HepG2 (cell line): ENCODE data around the gene ADAMTS15. TPM values are rescaled to one million over a fixed set of nuclear protein-coding genes. Genes with fewer than 3 reads are reported as not detected.

ENCODE experiments used
- ATAC-seq: fragments of 200-7000 bp; cut with Tn5 transposase; 3 replicates; pipeline ENCODE4 v1.9.1; 2020; ENCODE audit warnings: mild to moderate bottlenecking, moderate library complexity
- BruUV-seq: library from RNA; stranded (reverse); fragments of 400-500 nt; replicated peaks from 2 replicates; lab custom pipeline; 2021; lab: Mats Ljungman, UMichigan
- CTCF ChIA-PET: fragments of 300-600 bp; formaldehyde crosslinking; extraction: SDS; loops from one replicate; lab custom pipeline; 2021; ENCODE audit warnings: low total read pairs, inconsistent platforms, low intra/inter-chr PET ratio; lab: Yijun Ruan, JAX
- POLR2A ChIA-PET: fragments of 350-600 bp; sonication (Branson Sonifier 250); formaldehyde crosslinking; loops from one replicate; lab custom pipeline; 2020; ENCODE audit warnings: antibody characterized with exemption, inconsistent platforms; lab: Yijun Ruan, JAX
- DNase-seq: peaks from one replicate; pipeline ENCODE4 v3.0.0-alpha.2; 2015; ENCODE audit warnings: low spot score
- FAIRE-seq: peaks from 3 replicates; lab custom pipeline; 2011; peaks lifted over from hg19 to GRCh38; lab: Jason Lieb, UNC
- H2AFZ ChIP-seq: one replicate; pipeline ENCODE4 v1.6.1; 2011; ENCODE audit warnings: low read length, inconsistent platforms
- H3K27ac ChIP-seq: fragments of 300-600 bp; 3 replicates; pipeline ENCODE4 v1.8.0; 2011; ENCODE audit warnings: mixed run types, mild to moderate bottlenecking, mixed read lengths, low read length, inconsistent platforms; ENCODE audit not compliant: insufficient read depth; ENCODE audit errors: extremely low read length
- H3K27me3 ChIP-seq, 2 experiments: fragments of 200-600 bp in 1 of 2; 2 replicates in 1 of 2; 3 replicates in 1 of 2; pipeline versions ENCODE4 v1.6.0 to v1.8.0; 2011; ENCODE audit warnings: low read length in 2 of 2, mild to moderate bottlenecking in 2 of 2, moderate library complexity in 2 of 2, inconsistent platforms in 1 of 2; ENCODE audit not compliant: insufficient read depth in 2 of 2, control insufficient read depth in 1 of 2
- H3K36me3 ChIP-seq, 2 experiments: fragments of 200-600 bp in 1 of 2; replicated peaks in 1 of 2; 2 replicates in 1 of 2; 3 replicates in 1 of 2; pipeline versions ENCODE4 v1.5.1 to v1.8.0; 2011; ENCODE audit warnings: low read length in 2 of 2, inconsistent platforms in 1 of 2; ENCODE audit not compliant: insufficient read depth in 2 of 2, control insufficient read depth in 1 of 2
- H3K4me1 ChIP-seq: 2 replicates; pipeline ENCODE4 v1.5.1; 2012; ENCODE audit warnings: low read length, inconsistent platforms; ENCODE audit not compliant: insufficient read depth
- H3K4me2 ChIP-seq: 2 replicates; pipeline ENCODE4 v1.6.0; 2011; ENCODE audit warnings: low read depth, low read length, inconsistent platforms
- H3K4me3 ChIP-seq, 3 experiments: fragments of 200-600 bp in 1 of 3; sonication (generic), shearing (Covaris generic) in 1 of 3; replicated peaks in 1 of 3; 2 replicates each; pipeline ENCODE4 v1.5.1; 2011 to 2016; ENCODE audit warnings: low read length in 3 of 3, inconsistent platforms in 2 of 3, low read depth in 2 of 3, mild to moderate bottlenecking in 2 of 3, control low read depth in 1 of 3, mixed read lengths in 1 of 3; ENCODE audit not compliant: insufficient read depth in 1 of 3
- H3K79me2 ChIP-seq: one replicate; pipeline ENCODE4 v1.6.1; 2011; ENCODE audit warnings: low read length, inconsistent platforms; ENCODE audit not compliant: insufficient read depth
- H3K9ac ChIP-seq: 2 replicates; pipeline ENCODE4 v1.6.0; 2011; ENCODE audit warnings: mild to moderate bottlenecking, low read depth, low read length, inconsistent platforms; ENCODE audit not compliant: insufficient read depth
- H3K9me3 ChIP-seq: 2 replicates; pipeline ENCODE4 v1.5.1; 2012; ENCODE audit warnings: mild to moderate bottlenecking, low read length
- H4K20me1 ChIP-seq: 2 replicates; pipeline ENCODE4 v1.6.0; 2011; ENCODE audit warnings: inconsistent platforms, mild to moderate bottlenecking, low read length, moderate library complexity; ENCODE audit not compliant: insufficient read depth
- ARNTL ChIP-seq: sonication (generic); formaldehyde crosslinking; IDR thresholded peaks from 2 replicates; pipeline ENCODE4 v1.4.0; 2020; ENCODE audit warnings: mild to moderate bottlenecking, missing genetic modification reagents
- CEBPZ ChIP-seq: IDR thresholded peaks from 2 replicates; pipeline ENCODE4 v1.6.1; 2012; ENCODE audit warnings: low read length, improper control_type of control experiment
- HOXA9 ChIP-seq: sonication (generic); formaldehyde crosslinking; IDR thresholded peaks from 2 replicates; pipeline ENCODE4 v1.8.1; 2022; ENCODE audit warnings: missing genetic modification reagents, mild to moderate bottlenecking, moderate library complexity, borderline replicate concordance
- KDM1A ChIP-seq: IDR thresholded peaks from 2 replicates; pipeline ENCODE4 v1.6.1; 2016; ENCODE audit warnings: missing compliant biosample characterization
- MIXL1 ChIP-seq: IDR thresholded peaks from 2 replicates; pipeline ENCODE4 v1.6.1; 2016
- MTA3 ChIP-seq: sonication (generic); formaldehyde crosslinking; IDR thresholded peaks from 2 replicates; pipeline ENCODE4 v1.4.0; 2020; ENCODE audit warnings: missing genetic modification reagents
- NCOA5 ChIP-seq: sonication (generic); formaldehyde crosslinking; IDR thresholded peaks from 2 replicates; pipeline ENCODE4 v1.4.0; 2020; ENCODE audit warnings: missing genetic modification reagents
- TARDBP ChIP-seq: sonication (generic); formaldehyde crosslinking; IDR thresholded peaks from 2 replicates; pipeline ENCODE4 v1.8.0; 2022; ENCODE audit warnings: mild to moderate bottlenecking, missing genetic modification reagents
- XBP1 ChIP-seq: sonication (generic); formaldehyde crosslinking; IDR thresholded peaks from 2 replicates; pipeline ENCODE4 v1.5.0; 2020; ENCODE audit warnings: missing genetic modification reagents
- ZFP37 ChIP-seq: sonication (generic); formaldehyde crosslinking; IDR thresholded peaks from 2 replicates; pipeline ENCODE4 v1.4.0; 2020; ENCODE audit warnings: missing genetic modification reagents, borderline replicate concordance
- ZMYM2 ChIP-seq: sonication (generic); formaldehyde crosslinking; IDR thresholded peaks from 2 replicates; pipeline ENCODE4 v1.8.0; 2022; ENCODE audit warnings: mild to moderate bottlenecking, missing genetic modification reagents
- ZNF263 ChIP-seq: sonication (generic); formaldehyde crosslinking; IDR thresholded peaks from 2 replicates; pipeline ENCODE4 v1.4.0; 2020; ENCODE audit warnings: missing genetic modification reagents
- ZNF639 ChIP-seq: conservative IDR thresholded peaks from 2 replicates; pipeline ENCODE4 v1.6.1; 2018; ENCODE audit warnings: missing genetic modification reagents
- ZNF703 ChIP-seq: sonication (generic); formaldehyde crosslinking; IDR thresholded peaks from 2 replicates; pipeline ENCODE4 v1.5.1; 2020; ENCODE audit warnings: missing genetic modification reagents, mild to moderate bottlenecking, moderate library complexity, borderline replicate concordance
- ZNF746 ChIP-seq: sonication (generic); formaldehyde crosslinking; IDR thresholded peaks from 2 replicates; pipeline ENCODE4 v1.8.0; 2022; ENCODE audit warnings: mild to moderate bottlenecking, missing genetic modification reagents
- WGBS: methylation state at CpG from one replicate; pipeline ENCODE4 v1.1.6; 2017; ENCODE audit warnings: low lambda C conversion rate; 5-methylcytosine and 5-hydroxymethylcytosine counted together
- in situ Hi-C: cut with HindIII; loops from 2 replicates; pipeline ENCODE4 v1.10.0; 2017; ENCODE audit warnings: low pct_unique_long_range_greater_than_20kb; ENCODE audit not compliant: extremely low pct_ligation_motif_present
- intact Hi-C: fragments of 100-400 bp; cut with micrococcal nuclease; formaldehyde crosslinking; loops from one replicate; pipeline ENCODE4 v1.10.0; 2022; ENCODE audit not compliant: unreplicated experiment
- polyA plus RNA-seq, 8 experiments: library from polyadenylated mRNA; depleted of rRNA in 3 of 8; stranded (reverse) in 7 of 8; unstranded in 1 of 8; fragments of >200 nt; fragmentation: Illumina TruSeq in 4 of 8; extraction: Trizol in 4 of 8; gene quantifications; 2 replicates each; pipeline versions ENCODE4 v1.2.1 to v1.2.3, GENCODE V29; 2011 to 2016; ENCODE audit warnings: low read depth in 4 of 8, missing spikeins in 1 of 8, mixed read lengths in 1 of 8; ENCODE audit not compliant: insufficient read depth in 1 of 8
- total RNA-seq, 5 experiments: library from RNA; depleted of rRNA; stranded (reverse); fragments of >200 nt; fragmentation: Illumina TruSeq; extraction: Trizol; gene quantifications; 2 replicates each; pipeline ENCODE4 v1.2.3, GENCODE V29; 2016; ENCODE audit warnings: low read depth in 1 of 5

The ADAMTS15 gene
- total and polyA plus RNA-seq, 2 of the 13 experiments (the other 11 are each of a cell fraction or from before 2014, with no cell fraction given) = 0.01 to 0.02 TPM

- POLR2A ChIA-PET = no interaction called here
- no peak overlapping the region for H2AFZ ChIP-seq
- CTCF ChIA-PET = no interaction called here
- ATAC-seq (no peak), FAIRE-seq (no peak), DNase-seq (no peak)
- BruUV-seq = no TSS peak
- no peak overlapping the region for H3K4me3 ChIP-seq
- WGBS = 35% methylated on average over 10 of the region's 11 CpGs
- H3K4me2 ChIP-seq = no peak overlapping the region
- no peaks in the 10 kb centered on the region for H4K20me1 ChIP-seq
- no peaks in the 10 kb centered on the region for H3K36me3 ChIP-seq
- H3K27ac ChIP-seq = no peak overlapping the region
- no peak for TF ChIP-seq ARNTL
- no peak for TF ChIP-seq ZFP37 (CRISPR knock-in tag)
- TF ChIP-seq MTA3 (CRISPR knock-in tag) = no peak
- no peak for TF ChIP-seq ZNF703 (CRISPR knock-in tag)
- no peak for TF ChIP-seq ZNF263 (CRISPR knock-in tag)
- no peak for TF ChIP-seq NCOA5 (CRISPR knock-in tag)
- in situ Hi-C loops = no loop called here
- H3K9me3 ChIP-seq = no peaks in the 10 kb centered on the region
- H3K4me1 ChIP-seq = no peaks in the 10 kb centered on the region
- H3K9ac ChIP-seq = no peak overlapping the region
- intact Hi-C loops = no loop called here
- H3K27me3 ChIP-seq = peaks cover 14 to 85% of the 10 kb centered on the region in 2 experiments; a peak in 3 of 5 replicates
- H3K79me2 ChIP-seq = no peaks in the 10 kb centered on the region
Observed at GRCh38 chr11:130416906-130417305, 31.5 kb upstream of the ADAMTS15 start.

- intact Hi-C loops (no loop called here), in situ Hi-C loops (no loop called here)
- DNase-seq (no peak), FAIRE-seq (no peak), ATAC-seq (no peak)
- no TSS peak for BruUV-seq
- no peaks in the 10 kb centered on the region for H4K20me1 ChIP-seq
- CTCF ChIA-PET = no interaction called here
- WGBS = 13% methylated on average over 1 of the region's 5 CpGs
- H3K9ac ChIP-seq = no peak overlapping the region
- peaks cover 14 to 90% of the 10 kb centered on the region in 2 experiments; a peak in 3 of 5 replicates for H3K27me3 ChIP-seq
- no peaks in the 10 kb centered on the region for H3K79me2 ChIP-seq
- POLR2A ChIA-PET = interaction anchor here (0.6 kb wide), 1 partner anchor 10 kb away, joined by 3 read pairs; no protein-coding TSS in a partner anchor
- no peaks in the 10 kb centered on the region for H3K4me1 ChIP-seq
- H2AFZ ChIP-seq = no peak overlapping the region
- H3K4me2 ChIP-seq = no peak overlapping the region
- no peaks in the 10 kb centered on the region for H3K36me3 ChIP-seq
- no peaks in the 10 kb centered on the region for H3K9me3 ChIP-seq
- no peak overlapping the region for H3K4me3 ChIP-seq
- H3K27ac ChIP-seq = no peak overlapping the region
- no peak for TF ChIP-seq XBP1 (CRISPR knock-in tag)
- no peak for TF ChIP-seq ZMYM2 (CRISPR knock-in tag)
- TF ChIP-seq ZNF746 (CRISPR knock-in tag) = no peak
- TF ChIP-seq TARDBP (CRISPR knock-in tag) = no peak
- no peak for TF ChIP-seq HOXA9 (CRISPR knock-in tag)
- TF ChIP-seq KDM1A (CRISPR knock-in tag) = no peak
- no peak for TF ChIP-seq MIXL1
- TF ChIP-seq ZNF639 (CRISPR knock-in tag) = no peak
- no peak for TF ChIP-seq CEBPZ
Observed at GRCh38 chr11:130418210-130418609, 30.2 kb upstream of the ADAMTS15 start.
